HepG2 (cell line): ENCODE data around the gene RNF5. TPM values are rescaled to one million over a fixed set of nuclear protein-coding genes. Genes with fewer than 3 reads are reported as not detected.

Experiments
- CENPT ChIP-seq: sonication (generic); formaldehyde crosslinking; IDR thresholded peaks from 2 replicates; pipeline ENCODE4 v1.8.0; 2022; ENCODE audit warnings: low read depth, mild to moderate bottlenecking, moderate library complexity, missing genetic modification reagents
- FLYWCH1 ChIP-seq: sonication (generic); formaldehyde crosslinking; IDR thresholded peaks from 2 replicates; pipeline ENCODE4 v1.8.1; 2023; ENCODE audit warnings: mild to moderate bottlenecking, missing genetic modification reagents
- FOXK1 ChIP-seq: sonication (generic); formaldehyde crosslinking; IDR thresholded peaks from 2 replicates; pipeline ENCODE4 v1.4.0; 2020; ENCODE audit warnings: low read depth, missing genetic modification reagents, borderline replicate concordance
- HMGA1 ChIP-seq: sonication (generic); formaldehyde crosslinking; conservative IDR thresholded peaks from 2 replicates; pipeline ENCODE4 v1.4.0; 2020; ENCODE audit warnings: missing genetic modification reagents
- HNRNPLL ChIP-seq: fragments of 200-400 bp; formaldehyde crosslinking; IDR thresholded peaks from 2 replicates; pipeline ENCODE4 v1.6.1; 2017; ENCODE audit warnings: mild to moderate bottlenecking, low read depth, low read length; ENCODE audit not compliant: poor library complexity, severe bottlenecking
- ISL2 ChIP-seq: sonication (generic); formaldehyde crosslinking; IDR thresholded peaks from 2 replicates; pipeline ENCODE4 v1.5.0; 2020; ENCODE audit warnings: missing genetic modification reagents
- KMT2B ChIP-seq: IDR thresholded peaks from 2 replicates; pipeline ENCODE4 v1.6.1; 2016; ENCODE audit warnings: missing genetic modification reagents, missing compliant biosample characterization
- MZF1 ChIP-seq: sonication (generic); formaldehyde crosslinking; IDR thresholded peaks from 2 replicates; pipeline ENCODE4 v1.8.1; 2023; ENCODE audit warnings: mild to moderate bottlenecking, missing genetic modification reagents, borderline replicate concordance
- NFYB ChIP-seq: sonication (generic); formaldehyde crosslinking; IDR thresholded peaks from 2 replicates; pipeline ENCODE4 v1.4.0; 2020; ENCODE audit warnings: missing genetic modification reagents
- PHF20 ChIP-seq: sonication (generic); formaldehyde crosslinking; IDR thresholded peaks from 2 replicates; pipeline ENCODE4 v1.5.0; 2020; ENCODE audit warnings: mild to moderate bottlenecking, missing genetic modification reagents
- PTBP1 ChIP-seq: fragments of 200-400 bp; formaldehyde crosslinking; IDR thresholded peaks from 2 replicates; pipeline ENCODE4 v1.6.1; 2018; ENCODE audit warnings: low read length, low read depth; ENCODE audit not compliant: poor library complexity, severe bottlenecking
- RBAK ChIP-seq: sonication (generic); formaldehyde crosslinking; IDR thresholded peaks from 2 replicates; pipeline ENCODE4 v1.5.1; 2020; ENCODE audit warnings: mild to moderate bottlenecking, missing genetic modification reagents
- RFX1 ChIP-seq: fragments of 450-650 bp; IDR thresholded peaks from 2 replicates; pipeline ENCODE4 v1.6.1; 2017
- RFX3 ChIP-seq: IDR thresholded peaks from 2 replicates; pipeline ENCODE4 v1.6.1; 2016; ENCODE audit warnings: missing biosample characterization, missing genetic modification reagents
- SCMH1 ChIP-seq: sonication (generic); formaldehyde crosslinking; IDR thresholded peaks from 2 replicates; pipeline ENCODE4 v1.9.0; 2021; ENCODE audit warnings: missing genetic modification reagents, mild to moderate bottlenecking, borderline replicate concordance
- SKI ChIP-seq: fragments of 450-650 bp; IDR thresholded peaks from one replicate; pipeline ENCODE4 v1.6.1; 2018; ENCODE audit warnings: mild to moderate bottlenecking; ENCODE audit not compliant: partially characterized antibody
- SP1 ChIP-seq, 2 experiments: fragments of 450-650 bp in 1 of 2; sonication (generic) in 1 of 2; formaldehyde crosslinking in 1 of 2; IDR thresholded peaks; 2 replicates each; pipeline versions ENCODE4 v1.4.0 to v1.6.1; 2016 to 2020; ENCODE audit warnings: missing genetic modification reagents in 1 of 2
- SRSF9 ChIP-seq: fragments of 200-400 bp; formaldehyde crosslinking; IDR thresholded peaks from 2 replicates; pipeline ENCODE4 v1.6.1; 2018; ENCODE audit warnings: borderline replicate concordance, mild to moderate bottlenecking, low read depth, low read length; ENCODE audit not compliant: insufficient read depth, poor library complexity, severe bottlenecking
- ZBTB34 ChIP-seq: sonication (generic); formaldehyde crosslinking; IDR thresholded peaks from 2 replicates; pipeline ENCODE4 v1.8.0; 2022; ENCODE audit warnings: mild to moderate bottlenecking, missing genetic modification reagents
- ZKSCAN8 ChIP-seq: IDR thresholded peaks from 2 replicates; pipeline ENCODE4 v1.6.1; 2016; ENCODE audit warnings: borderline replicate concordance, missing genetic modification reagents, missing compliant biosample characterization
- ZNF10 ChIP-seq: sonication (generic); formaldehyde crosslinking; IDR thresholded peaks from 2 replicates; pipeline ENCODE4 v1.4.0; 2020; ENCODE audit warnings: mild to moderate bottlenecking, low read depth, missing genetic modification reagents, borderline replicate concordance
- ZNF12 ChIP-seq: sonication (generic); formaldehyde crosslinking; IDR thresholded peaks from 2 replicates; pipeline ENCODE4 v1.5.0; 2020; ENCODE audit warnings: missing genetic modification reagents
- ZNF143 ChIP-seq: sonication (generic); formaldehyde crosslinking; IDR thresholded peaks from 2 replicates; pipeline ENCODE4 v1.4.0; 2020; ENCODE audit warnings: missing genetic modification reagents
- ZNF205 ChIP-seq: IDR thresholded peaks from 2 replicates; pipeline ENCODE4 v1.6.1; 2018; ENCODE audit warnings: missing biosample characterization, missing genetic modification reagents
- ZNF232 ChIP-seq: sonication (generic); formaldehyde crosslinking; IDR thresholded peaks from 2 replicates; pipeline ENCODE4 v1.4.0; 2020; ENCODE audit warnings: missing genetic modification reagents, borderline replicate concordance
- ZNF484 ChIP-seq: sonication (generic); formaldehyde crosslinking; IDR thresholded peaks from 2 replicates; pipeline ENCODE4 v1.5.1; 2020; ENCODE audit warnings: mild to moderate bottlenecking, low read depth, missing genetic modification reagents, borderline replicate concordance
- ZNF501 ChIP-seq: sonication (generic); formaldehyde crosslinking; IDR thresholded peaks from 2 replicates; pipeline ENCODE4 v1.5.1; 2020; ENCODE audit warnings: mild to moderate bottlenecking, moderate library complexity, missing genetic modification reagents
- ZNF563 ChIP-seq: sonication (generic); formaldehyde crosslinking; IDR thresholded peaks from 2 replicates; pipeline ENCODE4 v1.8.0; 2022; ENCODE audit warnings: mild to moderate bottlenecking, moderate library complexity, missing genetic modification reagents
- ZNF660 ChIP-seq: sonication (generic); formaldehyde crosslinking; IDR thresholded peaks from 2 replicates; pipeline ENCODE4 v1.5.1; 2020; ENCODE audit warnings: mild to moderate bottlenecking, low read depth, missing genetic modification reagents, borderline replicate concordance
- ZNF749 ChIP-seq: sonication (generic); formaldehyde crosslinking; IDR thresholded peaks from 2 replicates; pipeline ENCODE4 v1.8.0; 2022; ENCODE audit warnings: mild to moderate bottlenecking, missing genetic modification reagents, moderate library complexity, borderline replicate concordance
- ZNF780A ChIP-seq: sonication (generic); formaldehyde crosslinking; IDR thresholded peaks from 2 replicates; pipeline ENCODE4 v1.8.0; 2022; ENCODE audit warnings: mild to moderate bottlenecking, missing genetic modification reagents, moderate library complexity
- polyA plus RNA-seq, 8 experiments: library from polyadenylated mRNA; depleted of rRNA in 3 of 8; stranded (reverse) in 7 of 8; unstranded in 1 of 8; fragments of >200 nt; fragmentation: Illumina TruSeq in 4 of 8; extraction: Trizol in 4 of 8; gene quantifications; 2 replicates each; pipeline versions ENCODE4 v1.2.1 to v1.2.3, GENCODE V29; 2011 to 2016; ENCODE audit warnings: low read depth in 4 of 8, missing spikeins in 1 of 8, mixed read lengths in 1 of 8; ENCODE audit not compliant: insufficient read depth in 1 of 8
- total RNA-seq, 5 experiments: library from RNA; depleted of rRNA; stranded (reverse); fragments of >200 nt; fragmentation: Illumina TruSeq; extraction: Trizol; gene quantifications; 2 replicates each; pipeline ENCODE4 v1.2.3, GENCODE V29; 2016; ENCODE audit warnings: low read depth in 1 of 5

Gene RNF5
- total and polyA plus RNA-seq, 2 of the 13 experiments (the other 11 are each of a cell fraction or from before 2014, with no cell fraction given): 98.0 to 131 TPM

GRCh38 chr6:32154514-32155161 lies 23.6 kb upstream of the RNF5 start (continued):
- TF ChIP-seq RBAK (CRISPR knock-in tag) (no peak), CENPT (0 out of 2 replicates have a peak, but pooled peaks have one; percentile 9), ZNF660 (CRISPR knock-in tag) (no peak), ZNF10 (CRISPR knock-in tag) (no peak), PTBP1 (no peak), FLYWCH1 (CRISPR knock-in tag) (no peak), HMGA1 (CRISPR knock-in tag) (no peak), ZNF143 (no peak), ZNF205 (CRISPR knock-in tag) (no peak), NFYB (CRISPR knock-in tag) (no peak), ZNF563 (CRISPR knock-in tag) (no peak), ZBTB34 (CRISPR knock-in tag) (no peak), FOXK1 (CRISPR knock-in tag) (peak; percentile 67; the same call in 1 of the 2 replicates), KMT2B (no peak), ISL2 (CRISPR knock-in tag) (no peak), PHF20 (no peak), SRSF9 (no peak), RFX3 (no peak), SP1 (IDR thresholded peaks at IDR 0.05) (no peak), SP1 (CRISPR knock-in tag; IDR thresholded peaks at IDR 0.05) (peak; percentile 24; the same call in 1 of the 2 replicates), ZNF484 (CRISPR knock-in tag) (no peak), ZNF232 (CRISPR knock-in tag) (no peak), SCMH1 (CRISPR knock-in tag) (no peak), HNRNPLL (no peak), ZNF501 (CRISPR knock-in tag) (0 out of 2 replicates have a peak, but pooled peaks have one; percentile 45), ZNF12 (CRISPR knock-in tag) (no peak; the same call in 1 of the 2 replicates), MZF1 (peak; percentile 92; the same call in 1 of the 2 replicates), ZNF749 (CRISPR knock-in tag) (no peak), ZNF780A (peak; percentile 57), SKI (no peak), RFX1 (no peak), ZKSCAN8 (no peak; the same call in 1 of the 2 replicates)
